ENCODE measurements around the gene ADAMTS2. TPM values are rescaled to one million over a fixed set of nuclear protein-coding genes. Genes with fewer than 3 reads are reported as not detected.

Gene ADAMTS2
- total RNA-seq, 1 experiment from 2014 or later, result not detected

GRCh38 chr5:179339996-179340395 lies 5.3 kb downstream of the ADAMTS2 start:
- CTCF ChIA-PET, result no interaction called here
- H3K9me3 Mint-ChIP-seq (ENCODE audit: low read depth, unreplicated experiment), result peaks cover 3% of the 10 kb centered on the region
- H3K27ac Mint-ChIP-seq (ENCODE audit: unreplicated experiment), result no peak overlapping the region
- no peak for DNase-seq
- no peak for TF ChIP-seq CTCF (IDR thresholded peaks at IDR 0.05; ENCODE audit: unreplicated experiment)
- no peaks in the 10 kb centered on the region for H3K4me1 Mint-ChIP-seq (ENCODE audit: low read depth, unreplicated experiment)
- no peaks in the 10 kb centered on the region for H3K36me3 Mint-ChIP-seq (ENCODE audit: insufficient read depth, unreplicated experiment)
- no TSS peak for BruUV-seq (replicated peaks)
- H3K27me3 Mint-ChIP-seq (ENCODE audit: unreplicated experiment), result peaks cover 51% of the 10 kb centered on the region
- no peak overlapping the region for H3K4me3 Mint-ChIP-seq (ENCODE audit: low read depth, unreplicated experiment)
- intact Hi-C loops (cut with micrococcal nuclease; ENCODE audit: unreplicated experiment), result no loop called here

- CTCF ChIA-PET, result no interaction called here
- intact Hi-C loops (cut with micrococcal nuclease; ENCODE audit: unreplicated experiment), result no loop called here
- Mint-ChIP-seq H3K27ac (ENCODE audit: unreplicated experiment) (no peak overlapping the region), H3K4me1 (ENCODE audit: low read depth, unreplicated experiment) (no peaks in the 10 kb centered on the region), H3K36me3 (ENCODE audit: insufficient read depth, unreplicated experiment) (no peaks in the 10 kb centered on the region), H3K27me3 (ENCODE audit: unreplicated experiment) (peaks cover 51% of the 10 kb centered on the region), H3K9me3 (ENCODE audit: low read depth, unreplicated experiment) (peaks cover 3% of the 10 kb centered on the region), H3K4me3 (ENCODE audit: low read depth, unreplicated experiment) (no peak overlapping the region)
- TF ChIP-seq CTCF (IDR thresholded peaks at IDR 0.05; ENCODE audit: unreplicated experiment), result no peak
- no peak for DNase-seq
- no TSS peak for BruUV-seq (replicated peaks)
Observed at GRCh38 chr5:179339081-179339480, 6.2 kb downstream of the ADAMTS2 start.

- TF ChIP-seq CTCF (IDR thresholded peaks at IDR 0.05; ENCODE audit: unreplicated experiment), result no peak
- DNase-seq, result no peak
- Mint-ChIP-seq H3K27ac (ENCODE audit: unreplicated experiment) (no peak overlapping the region), H3K4me1 (ENCODE audit: low read depth, unreplicated experiment) (no peaks in the 10 kb centered on the region), H3K27me3 (ENCODE audit: unreplicated experiment) (peaks cover 43% of the 10 kb centered on the region), H3K4me3 (ENCODE audit: low read depth, unreplicated experiment) (no peak overlapping the region), H3K36me3 (ENCODE audit: insufficient read depth, unreplicated experiment) (no peaks in the 10 kb centered on the region), H3K9me3 (ENCODE audit: low read depth, unreplicated experiment) (peaks cover 3% of the 10 kb centered on the region)
- CTCF ChIA-PET, result no interaction called here
- intact Hi-C loops (cut with micrococcal nuclease; ENCODE audit: unreplicated experiment), result no loop called here
- BruUV-seq (replicated peaks), result no TSS peak
Observed at GRCh38 chr5:179337796-179338676, 7.2 kb downstream of the ADAMTS2 start.

- Mint-ChIP-seq H3K27me3 (ENCODE audit: unreplicated experiment) (peaks cover 34% of the 10 kb centered on the region), H3K4me3 (ENCODE audit: low read depth, unreplicated experiment) (no peak overlapping the region), H3K4me1 (ENCODE audit: low read depth, unreplicated experiment) (no peaks in the 10 kb centered on the region), H3K27ac (ENCODE audit: unreplicated experiment) (no peak overlapping the region), H3K9me3 (ENCODE audit: low read depth, unreplicated experiment) (peaks cover 3% of the 10 kb centered on the region), H3K36me3 (ENCODE audit: insufficient read depth, unreplicated experiment) (no peaks in the 10 kb centered on the region)
- intact Hi-C loops (cut with micrococcal nuclease; ENCODE audit: unreplicated experiment), result no loop called here
- CTCF ChIA-PET, result no interaction called here
- no TSS peak for BruUV-seq (replicated peaks)
- no peak for DNase-seq
- no peak for TF ChIP-seq CTCF (IDR thresholded peaks at IDR 0.05; ENCODE audit: unreplicated experiment)
Observed at GRCh38 chr5:179336871-179337795, 8.1 kb downstream of the ADAMTS2 start.
